ENCODE data around the gene NIN.
"Not testable (repeated sequence)": the region's sequence is repeated elsewhere in the genome, so short reads cannot be mapped to it uniquely, and the experiment has no call there.

Gene NIN

DNA sequence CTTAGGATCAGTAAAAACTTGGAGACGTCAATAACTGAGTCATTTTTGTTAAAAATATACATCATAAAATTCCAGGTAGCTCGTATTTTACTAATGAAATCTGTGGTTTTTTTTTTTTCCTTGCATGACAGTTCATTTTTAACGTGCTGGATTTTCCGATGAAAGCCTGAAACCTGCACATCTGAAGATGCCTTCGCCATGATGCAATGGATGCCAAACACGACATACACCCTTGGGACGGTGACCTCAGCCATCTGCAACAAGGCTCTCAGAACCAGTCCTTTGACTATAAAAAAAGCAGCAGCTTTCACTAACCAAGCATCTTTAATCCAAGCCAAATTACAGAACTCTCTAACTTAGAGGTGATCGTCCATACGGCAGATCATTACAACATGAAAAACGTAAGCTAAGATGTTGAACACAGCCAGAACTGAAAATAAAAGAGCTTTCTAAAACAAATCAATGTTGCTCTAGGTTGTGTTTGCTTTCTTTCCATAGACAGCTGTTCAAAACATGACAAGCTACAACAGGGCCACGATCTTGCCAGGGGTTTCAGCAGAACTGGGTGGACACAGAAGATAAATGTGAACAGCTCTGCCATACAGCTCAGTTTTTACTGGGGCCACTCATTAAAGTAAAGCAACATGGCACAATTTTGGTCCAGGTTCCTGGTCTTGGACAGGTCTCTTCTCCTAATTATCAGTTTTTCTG is 7.8 kb downstream of the NIN start:
- H3K27ac ChIP-seq = no peak overlapping the region

DNA sequence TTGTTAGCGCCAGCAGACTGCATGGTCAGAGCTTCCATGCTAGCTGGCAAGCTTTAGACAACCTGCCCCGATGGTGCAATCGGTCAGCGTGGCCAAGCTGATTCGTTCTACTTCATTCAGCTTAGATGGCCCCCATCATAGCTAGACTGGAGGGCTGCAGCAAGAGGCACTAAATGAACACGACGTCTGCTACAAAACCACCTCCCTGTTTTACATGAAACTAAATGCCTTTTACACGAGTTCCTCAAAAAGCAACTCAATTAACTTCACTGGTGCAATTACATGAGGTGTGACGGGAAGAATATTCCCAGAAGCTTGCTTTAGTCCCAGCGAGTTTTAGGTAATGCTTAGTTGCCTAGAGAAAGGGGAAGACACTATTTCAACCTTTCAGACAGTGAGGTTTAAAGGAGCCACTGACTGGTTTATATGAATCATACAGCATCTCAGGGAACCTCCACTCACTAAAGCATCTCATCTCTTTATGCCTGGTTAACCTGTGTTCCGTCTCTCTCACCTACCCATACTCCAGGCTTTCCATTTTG is 8.4 kb downstream of the NIN start:
- H3K27ac ChIP-seq = no peak overlapping the region
- TF ChIP-seq, protein P1, sequence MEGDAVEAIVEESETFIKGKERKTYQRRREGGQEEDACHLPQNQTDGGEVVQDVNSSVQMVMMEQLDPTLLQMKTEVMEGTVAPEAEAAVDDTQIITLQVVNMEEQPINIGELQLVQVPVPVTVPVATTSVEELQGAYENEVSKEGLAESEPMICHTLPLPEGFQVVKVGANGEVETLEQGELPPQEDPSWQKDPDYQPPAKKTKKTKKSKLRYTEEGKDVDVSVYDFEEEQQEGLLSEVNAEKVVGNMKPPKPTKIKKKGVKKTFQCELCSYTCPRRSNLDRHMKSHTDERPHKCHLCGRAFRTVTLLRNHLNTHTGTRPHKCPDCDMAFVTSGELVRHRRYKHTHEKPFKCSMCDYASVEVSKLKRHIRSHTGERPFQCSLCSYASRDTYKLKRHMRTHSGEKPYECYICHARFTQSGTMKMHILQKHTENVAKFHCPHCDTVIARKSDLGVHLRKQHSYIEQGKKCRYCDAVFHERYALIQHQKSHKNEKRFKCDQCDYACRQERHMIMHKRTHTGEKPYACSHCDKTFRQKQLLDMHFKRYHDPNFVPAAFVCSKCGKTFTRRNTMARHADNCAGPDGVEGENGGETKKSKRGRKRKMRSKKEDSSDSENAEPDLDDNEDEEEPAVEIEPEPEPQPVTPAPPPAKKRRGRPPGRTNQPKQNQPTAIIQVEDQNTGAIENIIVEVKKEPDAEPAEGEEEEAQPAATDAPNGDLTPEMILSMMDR (conservative IDR thresholded peaks at IDR 0.05) = no peak
- TF ChIP-seq ZFX (IDR thresholded peaks at IDR 0.05) = no peak

More for the DNA sequence above, 7.8 kb downstream of the NIN start:
- TF ChIP-seq, protein P1 (conservative IDR thresholded peaks at IDR 0.05) = no peak

DNA sequence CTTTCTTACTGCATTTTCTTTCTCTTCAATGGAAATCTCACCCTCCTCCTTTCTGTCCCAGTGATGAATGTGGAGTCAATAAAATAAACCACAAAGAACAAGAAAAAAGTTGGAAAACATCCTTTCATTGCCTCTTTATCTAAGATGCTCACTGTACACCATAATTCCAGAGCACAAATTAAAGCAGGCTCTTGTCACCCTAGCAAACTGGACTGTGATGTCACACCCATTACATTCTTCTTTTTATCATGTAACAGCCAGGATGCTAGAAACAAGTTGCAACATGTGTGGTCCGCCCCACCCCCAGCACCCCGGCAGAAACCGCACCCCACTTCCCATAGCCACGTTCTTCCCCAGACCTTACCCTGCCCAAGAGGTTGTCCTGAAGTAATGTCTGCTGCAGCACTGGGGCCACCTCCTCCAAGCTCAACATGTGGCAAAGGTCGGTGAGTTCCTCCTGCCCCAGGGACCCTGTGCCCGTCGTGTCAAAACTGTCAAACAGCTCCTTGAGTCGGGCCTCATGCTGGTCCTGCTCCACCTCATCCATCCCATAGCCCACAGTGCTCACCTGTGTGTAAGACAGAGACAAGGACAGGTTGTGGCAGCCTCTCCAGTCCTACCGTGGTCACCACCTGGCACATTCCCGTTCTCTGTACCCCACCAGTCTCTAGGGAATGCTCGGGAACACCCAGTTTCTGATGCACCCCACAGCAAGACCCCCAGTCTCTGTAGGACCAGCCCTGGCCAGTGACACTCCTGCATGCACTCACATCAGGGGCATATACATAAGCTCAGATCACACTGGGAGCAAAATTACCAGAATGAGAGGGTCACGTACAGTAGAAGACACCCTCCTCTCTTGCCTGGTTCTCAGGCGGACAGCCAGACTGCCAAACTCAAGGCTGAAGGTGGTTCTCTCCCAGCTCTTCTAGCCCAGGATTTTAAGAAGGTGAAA is 9.2 kb downstream of the NIN start:
- TF ChIP-seq ZFX (IDR thresholded peaks at IDR 0.05) = no peak
- TF ChIP-seq, protein P1 (conservative IDR thresholded peaks at IDR 0.05) = no peak
- H3K27ac ChIP-seq = no peak overlapping the region

DNA sequence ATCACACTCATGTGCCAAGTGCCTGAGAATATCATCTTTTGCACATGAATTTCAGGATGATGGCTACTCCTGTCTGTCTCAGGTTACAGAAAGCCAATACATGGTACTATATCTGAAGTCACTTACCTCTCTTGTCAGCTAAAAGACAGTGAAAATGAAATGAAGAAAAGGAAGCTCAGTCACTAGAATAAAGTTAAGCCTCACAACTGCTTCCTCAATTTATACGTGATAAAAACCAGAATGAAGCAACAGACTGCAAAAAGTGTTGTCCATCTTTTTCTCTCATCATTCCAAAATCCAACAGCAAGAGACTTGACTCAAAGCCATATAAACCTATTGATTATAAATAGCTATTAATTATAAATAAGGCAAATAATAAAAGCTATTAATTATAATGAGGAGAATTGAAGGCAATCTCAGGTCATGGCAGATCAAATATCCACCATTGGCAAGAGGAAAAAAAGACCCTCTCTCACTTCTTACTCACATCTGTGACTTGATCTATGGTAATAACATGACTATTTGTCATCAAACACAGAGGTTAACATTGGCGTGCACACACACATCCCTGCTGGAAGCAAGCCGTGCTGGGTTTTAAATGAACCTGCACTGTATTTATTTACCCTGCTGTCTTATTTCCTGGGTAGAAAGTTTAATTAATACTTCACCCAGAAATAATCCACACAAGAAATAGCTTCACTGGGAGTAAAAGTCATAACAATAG is 10.0 kb downstream of the NIN start:
- no peak overlapping the region for H3K27ac ChIP-seq
- TF ChIP-seq, protein P1 (conservative IDR thresholded peaks at IDR 0.05) = no peak
- TF ChIP-seq ZFX (IDR thresholded peaks at IDR 0.05) = no peak

DNA sequence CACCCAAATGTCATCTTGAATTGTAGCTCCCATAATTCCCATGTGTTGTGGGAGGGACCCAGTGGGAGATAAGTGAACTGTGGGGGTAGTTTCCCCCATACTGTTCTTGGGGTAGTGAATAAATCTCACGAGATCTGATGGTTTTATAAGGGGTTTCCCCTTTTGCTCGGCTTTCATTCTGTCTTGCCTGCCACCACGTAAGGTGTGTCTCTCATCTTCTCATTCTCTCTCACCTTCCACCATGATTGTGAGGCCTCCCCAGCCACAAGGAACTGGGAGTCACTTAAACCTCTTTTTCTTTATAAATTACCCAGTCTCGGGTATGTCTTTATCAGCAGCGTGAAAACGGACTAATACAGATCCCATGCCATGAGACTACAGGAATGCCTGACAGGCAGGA is 11.7 kb downstream of the NIN start:
- H3K27ac ChIP-seq = not testable (repeated sequence)

DNA sequence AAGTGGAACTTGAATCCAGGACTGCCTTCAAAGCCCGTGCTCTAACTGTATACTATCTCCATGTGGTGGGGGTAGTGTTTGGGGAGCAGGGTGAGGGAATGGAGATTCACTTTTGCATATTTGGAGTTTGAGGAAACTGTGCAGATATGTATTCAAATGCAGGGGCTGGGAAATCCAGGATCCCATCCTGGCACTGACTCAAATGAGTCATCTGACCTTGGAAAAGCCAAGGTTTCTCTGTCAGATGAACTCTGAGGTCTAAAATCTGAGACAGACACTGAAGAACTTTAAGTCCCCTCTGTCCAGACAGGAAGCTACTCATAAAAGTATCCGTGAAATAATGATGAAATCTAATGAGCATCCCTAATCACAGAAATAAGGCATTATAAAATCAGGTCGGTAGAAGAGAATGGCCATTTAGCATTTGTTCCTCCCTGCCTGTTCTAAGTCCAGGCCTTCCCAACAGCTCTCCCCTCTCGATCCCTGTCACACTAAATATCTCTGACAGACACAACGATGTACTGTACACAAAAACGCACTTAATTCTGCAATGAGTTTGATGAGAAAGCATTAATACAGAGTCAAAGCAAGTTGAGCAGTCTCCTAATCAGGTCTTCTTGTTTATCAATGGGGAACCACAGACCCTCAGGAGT is 14.4 kb downstream of the NIN start:
- no peak overlapping the region for H3K27ac ChIP-seq
- no peak for TF ChIP-seq ZFX (IDR thresholded peaks at IDR 0.05)
- TF ChIP-seq, protein P1 (conservative IDR thresholded peaks at IDR 0.05) = no peak

DNA sequence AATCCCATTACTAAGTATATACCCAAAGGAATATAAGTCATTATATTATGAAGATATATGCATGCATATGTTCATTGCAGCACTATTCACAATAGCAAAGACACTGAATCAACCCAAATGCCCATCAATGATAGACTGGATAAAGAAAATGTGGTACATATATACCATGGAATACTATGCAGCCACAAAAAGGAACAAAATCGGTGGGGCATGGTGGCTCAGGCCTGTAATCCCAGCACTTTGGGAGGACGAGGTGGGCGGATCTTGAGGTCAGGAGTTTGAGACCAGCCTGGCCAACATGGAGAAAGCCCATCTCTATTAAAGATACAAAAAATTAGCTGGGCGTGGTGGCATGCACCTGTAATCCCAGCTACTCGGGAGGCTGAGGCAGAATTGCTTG is 15.4 kb downstream of the NIN start:
- not testable (repeated sequence) for H3K27ac ChIP-seq

DNA sequence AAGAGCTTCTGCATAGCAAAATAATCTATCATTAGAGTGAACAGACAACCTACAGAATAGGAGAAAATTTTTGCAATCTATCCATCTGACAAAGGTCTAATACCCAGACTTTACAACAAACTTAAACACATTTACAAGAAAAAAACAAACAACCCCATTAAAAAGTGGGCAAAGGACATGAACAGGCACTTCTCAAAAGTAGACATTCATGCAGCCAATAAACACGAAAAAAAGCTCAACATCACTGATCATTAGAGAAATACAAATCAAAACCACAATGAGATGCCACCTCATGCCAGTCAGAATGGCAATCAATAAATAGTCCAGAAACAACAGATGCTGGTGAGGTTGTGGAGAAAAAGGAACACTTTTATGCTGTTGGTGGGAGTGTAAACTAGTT is 15.9 kb downstream of the NIN start:
- not testable (repeated sequence) for H3K27ac ChIP-seq
